Cardiac fibroblast (primary cell): ENCODE results near the gene STARD9.
"Not testable (repeated sequence)": the region's sequence is repeated elsewhere in the genome, so short reads cannot be mapped to it uniquely, and the experiment has no call there.

ENCODE experiments used
- DNase-seq, 2 donors: peaks; one replicate each; pipeline versions ENCODE4 v3.0.0 to v3.0.0-alpha.2; 2010; ENCODE audit warnings: low read depth in 2 of 2
- H3K4me3 ChIP-seq, 2 donors: replicated peaks in 1 of 2; 1 replicate in 1 of 2; 2 replicates in 1 of 2; pipeline ENCODE4 v1.5.1; 2011; ENCODE audit warnings: low read depth in 2 of 2, low read length in 2 of 2, mild to moderate bottlenecking in 2 of 2, moderate library complexity in 1 of 2
- CTCF ChIP-seq: IDR thresholded peaks from one replicate; pipeline ENCODE4 v1.5.1; 2011; ENCODE audit warnings: low read depth, mild to moderate bottlenecking, low read length, inconsistent platforms

STARD9 gene

GRCh38 chr15:42750306-42750705, 174.9 kb downstream of the STARD9 start:
- H3K4me3 ChIP-seq = no peak overlapping the region
- DNase-seq = no peak
- TF ChIP-seq CTCF = no peak

GRCh38 chr15:42759093-42759492, 183.7 kb downstream of the STARD9 start:
- H3K4me3 ChIP-seq = no peak overlapping the region
- no peak for TF ChIP-seq CTCF

DNA sequence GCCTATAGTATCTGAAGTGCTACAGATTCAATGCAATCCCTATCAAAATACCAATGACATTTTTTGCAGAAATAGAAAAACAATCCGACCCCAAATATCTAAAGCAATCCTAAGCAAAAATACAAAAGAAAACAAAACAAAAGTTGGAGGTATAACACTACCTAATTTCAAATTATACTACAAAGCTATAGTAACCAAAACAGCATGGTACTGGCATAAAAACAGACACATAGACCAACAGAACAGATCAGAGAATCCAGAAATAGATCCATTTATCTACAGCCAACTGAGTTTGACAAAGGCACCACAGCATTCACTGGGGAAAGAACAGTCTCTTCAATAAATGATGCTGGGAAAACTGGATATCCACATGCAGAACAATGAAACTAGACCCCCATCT, 185.4 kb downstream of the STARD9 start:
- DNase-seq = no peak
- no peak for TF ChIP-seq CTCF
- no peak overlapping the region for H3K4me3 ChIP-seq

More at GRCh38 chr15:42759093-42759492, 183.7 kb downstream of the STARD9 start:
- DNase-seq = no peak

DNA sequence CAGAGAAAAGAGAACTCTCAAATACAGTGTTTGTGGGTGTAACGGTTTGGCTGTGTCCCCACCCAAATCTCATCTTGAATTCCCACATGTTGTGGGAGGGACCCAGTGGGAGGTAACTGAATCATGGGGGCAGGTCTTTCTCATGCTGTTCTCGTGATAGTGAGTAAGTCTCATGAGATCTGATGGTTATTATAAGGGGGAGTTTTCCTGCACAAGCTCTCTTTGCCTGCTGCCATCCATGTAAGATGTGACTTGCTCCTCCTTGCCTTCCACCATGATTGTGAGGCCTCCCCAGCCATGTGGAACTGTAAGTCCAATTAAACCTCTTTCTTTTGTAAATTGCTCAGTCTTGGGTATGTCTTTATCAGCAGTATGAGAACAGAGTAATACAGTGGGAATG, 186.4 kb downstream of the STARD9 start:
- not testable (repeated sequence) for DNase-seq, H3K4me3 ChIP-seq

GRCh38 chr15:42764154-42764731, 188.8 kb downstream of the STARD9 start:
- not testable (repeated sequence) for H3K4me3 ChIP-seq

GRCh38 chr15:42766109-42766508, 190.7 kb downstream of the STARD9 start:
- H3K4me3 ChIP-seq = not testable (repeated sequence)

More at GRCh38 chr15:42764154-42764731, 188.8 kb downstream of the STARD9 start:
- DNase-seq = not testable (repeated sequence)

More at GRCh38 chr15:42766109-42766508, 190.7 kb downstream of the STARD9 start:
- DNase-seq = not testable (repeated sequence)
